Hypothalamus (tissue), 51 donors: ENCODE results near the gene CDK5.
A peak's percentile ranks its signal among the peaks of the same experiment; 100 is the strongest.

ENCODE experiments used
- DNase-seq, 51 donors: peaks; one replicate each; lab custom pipeline; 2025; lab: John Stamatoyannopoulos, UW

Gene CDK5

DNA sequence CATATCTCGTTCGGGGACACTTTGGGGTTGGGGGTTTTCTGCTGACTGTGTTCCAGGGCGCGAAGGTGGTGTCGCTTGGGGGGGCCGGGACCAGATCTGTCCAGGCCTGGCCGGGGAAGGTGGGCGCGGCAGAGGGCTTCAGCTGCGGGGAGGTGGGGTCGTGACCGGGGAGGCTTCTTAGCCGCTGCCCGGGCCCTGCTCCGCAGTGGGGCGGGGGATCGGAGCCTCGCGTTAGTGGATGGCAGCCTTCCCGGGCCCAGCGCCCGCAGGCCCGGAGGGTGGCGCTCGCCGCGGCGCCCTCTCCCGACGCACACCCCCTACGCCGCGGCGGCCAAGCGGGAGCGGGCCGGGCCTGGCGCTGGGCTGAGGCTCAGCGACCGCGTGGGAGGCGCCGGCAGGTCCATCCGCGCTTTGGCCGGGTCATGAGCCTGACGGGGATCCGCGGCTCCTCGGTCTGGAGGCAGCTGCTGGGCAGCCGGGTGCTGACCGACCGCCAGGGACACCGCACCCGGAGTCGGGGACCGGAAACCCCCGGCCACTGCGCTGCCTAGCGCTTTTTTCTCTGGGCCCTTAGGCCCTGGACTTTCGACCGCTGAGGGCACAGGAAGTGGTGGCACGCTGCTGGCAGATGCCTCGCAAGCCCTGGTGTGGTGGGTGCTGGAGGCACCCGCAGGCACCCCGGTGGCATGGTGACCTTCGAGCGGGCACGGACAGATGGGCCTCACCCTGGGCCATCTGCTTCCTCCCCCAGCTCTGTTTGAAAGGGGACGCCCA lies 29.7 kb upstream of the CDK5 start:
- DNase-seq = peak in 44 of 51 donors; percentile 17 to 76 (median 50)

DNA sequence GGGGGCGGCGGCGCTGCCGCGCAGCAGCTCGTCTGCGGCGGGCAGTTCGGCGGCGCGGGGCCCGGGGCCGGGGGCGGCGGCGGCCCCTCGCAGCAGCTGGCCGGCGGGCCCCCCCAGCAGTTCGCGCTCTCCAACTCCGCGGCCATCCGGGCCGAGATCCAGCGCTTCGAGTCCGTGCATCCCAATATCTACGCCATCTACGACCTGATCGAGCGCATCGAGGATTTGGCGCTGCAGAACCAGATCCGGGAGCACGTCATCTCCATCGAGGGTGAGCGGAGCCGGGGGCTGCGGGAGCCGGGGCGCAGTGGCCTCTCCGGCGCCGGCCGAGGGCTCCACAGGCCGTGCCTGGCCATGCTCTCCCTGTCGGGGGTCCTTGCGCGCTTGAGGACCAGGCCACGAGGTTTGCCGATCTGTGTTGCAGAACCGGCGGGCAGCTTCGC lies 29.1 kb upstream of the CDK5 start:
- peak in 4 of 51 donors; percentile 30 to 64 (median 44) for DNase-seq

DNA sequence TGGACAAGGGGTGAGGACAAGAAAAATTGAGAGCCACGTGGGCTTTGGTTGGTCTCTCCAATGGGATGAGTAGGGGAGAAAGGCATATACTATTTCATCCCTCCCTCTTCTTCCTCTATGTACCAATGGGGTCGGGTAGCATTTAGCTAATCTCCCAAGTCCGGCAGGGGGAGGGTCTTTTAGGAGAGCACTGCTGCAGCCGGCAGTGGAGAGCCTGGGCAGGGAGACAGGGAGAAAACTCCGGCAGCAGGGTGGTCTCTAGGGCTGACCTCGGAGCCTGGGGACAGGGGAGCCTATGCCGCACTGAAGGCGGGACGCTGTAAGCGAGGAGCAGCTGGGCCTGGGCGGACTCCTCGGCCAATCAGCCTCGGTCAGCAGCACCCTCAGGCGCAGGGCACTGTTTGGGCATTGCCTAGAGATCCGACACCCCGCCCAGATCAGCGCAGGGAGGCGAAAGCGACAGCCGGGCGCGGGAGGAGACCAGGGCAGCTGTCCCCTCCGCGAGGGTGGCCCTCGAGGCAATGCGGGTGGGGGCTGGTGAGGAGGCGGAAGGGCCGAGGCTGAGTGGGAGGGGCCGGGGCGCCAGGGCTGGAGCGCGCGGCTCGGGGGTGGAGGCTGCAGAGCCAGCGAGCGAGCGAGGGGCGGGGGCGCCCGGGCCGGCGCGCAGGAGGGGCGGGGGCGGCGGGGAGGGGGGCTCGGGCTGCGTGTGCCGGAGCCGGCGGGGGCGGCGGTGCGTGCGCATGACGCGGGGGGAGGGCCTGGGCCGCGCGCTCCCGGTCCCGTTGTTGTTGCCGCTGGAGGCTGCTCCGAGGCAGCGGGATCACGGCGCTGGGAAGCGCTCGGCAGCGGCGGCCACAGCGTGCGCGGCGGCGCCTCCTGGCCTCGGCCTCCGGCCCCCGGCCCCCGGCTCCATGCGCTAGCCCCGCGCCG lies 28.3 kb upstream of the CDK5 start, which contains the start of gene AGAP3:
TSS of gene AGAP3 (plus strand) at position 785 of the 930 bp plus-strand sequence. CDS start 267 bp downstream, outside the sequence.
- peak; percentile 28 to 94 (median 84) for DNase-seq

DNA sequence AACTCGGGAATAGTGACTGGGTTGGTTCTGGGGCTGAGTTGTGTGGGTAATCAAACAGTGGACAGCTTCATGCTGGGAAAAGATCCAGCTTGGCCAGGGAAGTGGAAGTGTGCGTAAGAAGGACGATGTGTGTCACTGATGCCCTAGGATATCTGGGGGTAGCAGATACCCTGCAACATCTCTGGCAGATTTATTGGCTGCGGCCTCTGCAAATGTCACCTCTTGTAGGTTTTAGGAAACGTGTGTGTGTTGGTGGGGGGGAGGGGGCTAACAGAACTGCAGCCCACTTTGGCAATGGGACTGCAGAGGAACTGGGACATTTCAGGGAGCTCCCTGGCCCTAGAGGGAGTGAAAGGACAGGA lies 27.6 kb upstream of the CDK5 start:
- DNase-seq = no peak

DNA sequence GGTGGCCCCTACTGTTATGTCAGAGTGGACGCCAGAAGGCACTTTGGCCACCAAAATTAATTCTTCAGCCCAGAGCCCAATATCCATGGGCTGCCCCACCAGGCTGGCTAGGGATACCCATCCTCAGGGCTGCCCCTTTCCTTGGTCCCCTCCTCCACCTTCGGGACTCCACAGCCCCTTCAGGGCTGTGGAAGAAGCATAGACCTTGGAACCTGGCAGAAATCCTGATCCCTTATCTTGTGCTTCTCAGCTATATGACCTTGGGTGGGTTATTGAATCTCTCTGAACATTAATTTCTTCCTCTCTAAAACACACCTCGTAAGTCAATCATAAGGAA lies 26.1 kb upstream of the CDK5 start:
- no peak for DNase-seq

DNA sequence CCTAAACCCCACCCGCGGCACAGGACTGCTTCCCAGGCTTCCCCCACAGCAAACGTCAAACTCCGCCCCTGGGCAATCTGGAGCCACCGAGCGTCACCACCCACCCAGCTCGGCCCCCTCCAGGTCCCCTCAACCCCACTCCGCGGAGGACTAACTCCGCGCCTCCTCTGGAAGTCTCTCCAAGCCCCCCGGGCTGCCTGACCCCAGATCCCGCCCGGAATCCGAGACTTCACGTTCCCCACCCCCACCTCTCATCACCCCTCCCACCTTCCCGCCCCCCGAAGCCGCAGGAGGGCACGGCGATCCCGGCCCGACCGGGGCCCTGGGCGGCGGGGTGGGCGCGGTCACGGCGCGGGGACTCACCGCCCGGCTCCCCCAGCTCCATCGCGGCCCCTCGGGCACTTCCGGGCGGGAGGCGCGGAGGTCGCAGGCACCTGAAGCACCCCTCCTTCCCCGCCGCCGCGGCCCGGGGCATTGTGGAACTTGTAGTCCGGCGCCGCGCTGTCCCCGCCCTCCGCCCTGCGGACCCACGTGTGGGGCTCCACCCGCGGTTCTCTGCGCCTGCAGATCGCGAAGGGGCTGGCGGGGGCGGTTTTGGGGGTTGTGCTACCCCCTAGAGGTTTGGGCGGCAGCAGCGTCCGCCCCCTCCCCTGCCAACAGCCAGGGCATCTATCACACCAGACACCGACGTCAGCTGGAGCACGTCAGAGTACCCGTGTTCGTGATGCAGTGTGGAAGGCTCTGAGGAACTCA lies 25.6 kb upstream of the CDK5 start, which contains the start of gene TMUB1:
TSS of gene TMUB1 (minus strand) at position 423 of the 753 bp plus-strand sequence. CDS start 930 bp downstream, outside the sequence.
- DNase-seq = peak in 49 of 51 donors; percentile 25 to 89 (median 66)

DNA sequence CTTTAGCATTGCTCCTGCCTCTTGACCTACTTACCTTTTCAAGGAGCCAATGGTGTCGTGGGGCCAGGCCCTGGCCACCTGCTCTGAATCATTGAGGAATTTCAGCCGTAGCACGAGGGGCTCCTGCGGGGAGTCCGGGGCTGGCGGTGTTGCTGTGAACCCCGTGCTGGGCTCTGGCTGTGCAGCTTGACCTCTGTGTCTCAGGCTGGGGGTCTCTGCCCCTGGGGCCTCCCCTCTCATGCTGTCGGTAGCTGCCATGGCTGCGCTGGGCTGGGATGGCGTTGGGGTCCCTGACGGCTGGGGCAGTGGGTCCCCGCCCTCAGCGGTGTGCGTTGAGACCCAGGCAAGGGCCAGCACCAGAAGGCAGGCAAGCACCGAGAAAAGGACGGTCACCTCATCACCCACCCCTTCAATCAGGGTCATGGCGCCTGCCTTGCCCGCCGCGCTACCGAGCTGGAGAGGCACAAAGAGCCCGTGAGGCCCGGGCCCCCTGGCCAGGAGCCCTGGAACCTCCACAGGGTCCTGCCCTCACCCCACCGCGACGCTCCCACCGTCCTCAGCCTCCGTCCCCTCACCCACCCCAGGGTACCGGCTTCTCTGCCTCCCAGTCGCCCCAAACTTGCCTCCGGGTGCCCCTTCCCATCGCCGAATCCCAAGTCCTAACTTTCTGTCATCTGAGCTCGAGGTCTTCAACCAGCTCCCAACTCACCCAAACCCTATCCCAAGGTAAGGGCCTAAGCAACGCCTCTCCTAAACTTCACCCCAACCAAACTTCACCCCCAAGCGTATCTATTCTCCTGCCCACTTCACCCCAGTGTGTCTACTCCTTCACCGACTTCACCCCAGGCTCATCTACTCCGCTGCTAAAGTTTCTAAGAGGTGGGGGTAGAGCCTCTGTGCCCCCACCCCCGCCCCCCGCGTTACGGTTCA lies 24.7 kb upstream of the CDK5 start:
- no peak for DNase-seq

DNA sequence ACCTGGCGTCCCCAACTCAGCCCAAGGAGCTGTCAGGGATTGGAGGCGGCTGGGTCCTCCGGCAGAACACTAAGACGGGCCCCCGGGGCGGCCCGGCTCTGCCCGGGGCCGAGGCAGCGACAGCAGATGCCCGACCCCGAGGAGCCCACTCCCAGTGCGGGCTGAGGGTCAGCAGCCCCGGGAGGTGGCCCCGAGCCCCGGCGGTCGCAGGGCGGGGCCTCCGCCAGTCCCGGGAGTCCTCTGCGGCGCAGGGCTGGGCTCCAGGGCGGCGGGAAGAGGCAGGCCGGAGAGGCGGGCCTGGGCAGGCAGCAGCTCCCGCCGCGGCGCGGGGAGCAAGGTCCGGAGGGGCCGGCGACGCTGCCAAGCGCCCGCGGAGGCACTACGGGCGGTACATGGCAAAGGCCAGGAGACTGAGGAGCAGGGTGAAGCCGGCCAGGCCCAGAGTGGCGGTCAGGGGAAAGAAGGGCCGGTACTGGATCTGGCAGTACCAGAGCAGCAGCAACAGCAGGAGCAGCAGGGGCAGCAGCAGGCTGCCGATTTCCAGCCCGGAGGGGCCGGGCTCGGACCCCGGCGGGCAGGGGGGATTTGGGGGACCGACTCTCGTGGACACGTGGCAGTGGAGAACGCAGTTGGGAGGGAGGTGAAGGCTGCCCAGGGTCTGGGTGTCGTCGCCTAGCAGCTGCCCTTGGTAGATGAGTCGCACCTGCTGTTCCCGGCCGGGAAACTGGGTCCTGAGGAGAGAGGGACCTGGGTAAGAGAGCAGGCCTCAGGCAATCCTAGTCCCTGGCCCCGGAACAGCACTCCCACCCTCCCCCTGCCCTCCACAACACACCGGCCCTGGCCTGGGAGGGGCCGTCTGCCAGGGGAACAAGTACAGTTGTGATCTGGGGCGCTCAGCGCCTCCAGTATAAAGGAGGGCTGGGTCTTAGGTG lies 23.7 kb upstream of the CDK5 start:
- DNase-seq = peak in 1 of 51 donors; percentile 37

DNA sequence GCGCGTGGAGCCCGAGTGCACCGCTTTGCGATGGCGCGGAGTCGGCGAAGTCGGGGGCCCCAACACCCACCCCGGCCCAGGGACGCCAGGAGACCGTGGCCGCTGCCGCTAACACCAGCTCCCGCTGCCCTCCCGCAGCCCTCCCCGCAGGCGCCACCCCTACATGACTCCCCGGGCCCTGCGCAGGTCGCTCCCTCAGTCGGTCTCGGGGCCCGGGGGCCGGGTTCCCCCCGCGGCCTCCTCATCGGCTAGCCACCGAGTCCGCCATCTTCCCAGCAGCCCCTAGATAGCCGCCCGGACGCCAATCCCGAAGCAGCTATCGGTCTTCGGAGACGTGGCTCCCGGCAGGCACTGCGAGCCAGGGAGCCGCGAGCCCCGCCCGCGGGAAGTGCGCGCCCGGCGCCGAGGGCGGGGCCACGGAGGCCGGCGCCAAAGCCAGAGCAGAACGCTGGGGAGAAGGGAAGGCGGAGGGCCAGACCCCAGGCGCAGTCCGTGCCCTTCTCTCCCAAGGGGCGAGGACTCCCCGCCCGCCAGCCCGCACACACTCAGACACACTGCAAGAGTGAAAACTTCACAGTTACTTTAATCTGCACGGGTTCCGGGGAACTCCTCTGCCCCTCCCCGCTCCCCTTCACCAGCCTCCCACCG lies 22.9 kb upstream of the CDK5 start, which contains the start of gene FASTK:
TSS of gene FASTK (minus strand) at position 288 of the 648 bp plus-strand sequence. CDS start at position 245, 43 bp downstream.
- DNase-seq = peak; percentile 35 to 94 (median 86)

DNA sequence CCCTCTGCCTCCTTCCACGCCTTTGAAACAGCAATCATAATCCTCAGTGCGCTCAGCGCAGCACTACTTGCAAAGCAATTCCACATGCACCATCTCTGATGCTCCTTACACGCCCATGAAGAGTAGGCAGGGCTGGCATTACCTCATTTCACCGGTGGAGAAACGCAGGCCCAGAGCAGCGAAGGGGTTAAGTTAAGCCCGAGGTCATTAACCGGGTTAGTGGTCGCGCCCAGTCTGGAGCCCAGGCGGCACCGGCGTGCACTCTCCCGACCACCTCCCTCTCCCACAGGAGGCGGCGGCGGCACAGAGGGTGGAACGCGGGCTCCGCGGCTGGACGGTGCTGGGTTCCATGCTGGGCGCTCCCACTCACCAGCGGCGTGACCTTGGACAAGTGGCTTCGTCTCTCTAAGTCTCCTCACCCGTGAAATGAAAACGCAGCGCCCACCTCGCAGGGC lies 22.4 kb upstream of the CDK5 start:
- peak in 6 of 51 donors; percentile 23 to 64 (median 49) for DNase-seq

DNA sequence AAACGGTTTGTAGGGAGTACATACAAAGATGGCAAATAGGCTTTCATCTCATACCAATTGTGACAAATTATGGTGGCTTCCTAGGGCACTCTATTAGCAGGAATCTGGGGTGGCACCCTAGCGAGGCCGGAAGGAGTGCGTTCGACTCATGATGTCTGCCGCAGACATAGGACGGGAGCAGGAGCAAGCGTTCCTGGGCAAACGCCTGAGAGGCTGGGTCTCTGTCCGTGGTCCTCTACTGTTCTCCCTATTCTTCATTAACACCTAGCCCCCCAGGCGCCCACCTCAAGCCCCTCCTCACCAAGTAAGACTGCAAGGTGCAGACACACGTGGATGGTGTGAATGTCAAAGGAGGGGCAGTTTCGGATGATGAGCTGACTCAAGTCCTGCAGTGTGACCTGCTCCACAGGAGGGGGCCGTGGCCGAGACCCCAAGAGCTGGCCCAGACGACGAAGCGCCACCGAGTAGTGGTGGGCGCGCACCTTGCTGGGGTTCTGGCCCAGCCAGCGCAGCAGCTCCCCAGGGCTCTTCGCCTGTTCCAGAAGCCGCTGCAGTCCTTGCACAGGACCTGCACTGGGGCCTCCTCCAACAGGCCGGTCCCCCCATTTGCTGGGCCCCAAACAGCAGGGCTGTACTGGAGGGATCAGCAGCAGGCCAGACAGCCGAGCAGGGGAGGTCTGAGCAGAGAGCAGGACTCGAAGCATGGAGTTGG lies 21.7 kb upstream of the CDK5 start:
- no peak for DNase-seq

DNA sequence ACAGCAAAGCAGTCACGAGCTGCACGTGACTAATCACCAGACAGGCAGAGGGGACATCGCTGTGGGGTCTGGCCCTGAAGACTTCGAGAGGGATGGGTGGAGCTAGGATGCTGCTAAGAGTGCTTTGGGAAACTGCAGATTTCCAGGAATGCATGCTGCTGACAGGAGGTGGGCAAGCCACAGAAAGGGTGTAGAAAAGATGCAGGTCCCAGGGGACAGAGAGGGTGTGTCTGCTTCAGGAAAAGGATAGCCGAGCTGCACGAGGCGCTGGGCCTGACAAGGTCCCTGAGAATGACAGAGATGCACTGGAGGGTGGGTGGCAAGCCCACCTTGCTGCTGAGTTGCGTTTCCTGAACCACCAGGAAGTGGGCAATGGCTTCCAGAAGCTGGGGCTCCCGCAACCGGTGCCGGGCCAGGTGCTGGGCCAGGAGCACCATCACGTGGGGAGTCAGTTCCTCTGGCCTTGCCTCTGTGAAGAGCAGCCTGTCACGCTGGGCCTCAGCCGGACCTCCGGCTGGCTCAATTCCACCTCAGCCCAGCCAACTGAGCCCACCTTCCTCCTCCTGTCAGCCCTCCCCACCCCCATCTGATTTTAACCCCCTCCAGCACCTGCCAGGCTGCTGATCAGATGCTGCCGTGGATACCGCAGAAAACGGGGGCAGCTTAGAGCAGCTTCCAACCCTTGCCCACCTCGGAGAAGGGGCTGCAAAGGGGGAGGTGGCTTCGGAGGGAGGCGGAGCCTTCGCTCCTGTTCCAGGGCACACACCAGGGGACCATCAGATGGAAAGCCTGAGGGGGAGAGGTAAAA lies 20.7 kb upstream of the CDK5 start:
- no peak for DNase-seq

DNA sequence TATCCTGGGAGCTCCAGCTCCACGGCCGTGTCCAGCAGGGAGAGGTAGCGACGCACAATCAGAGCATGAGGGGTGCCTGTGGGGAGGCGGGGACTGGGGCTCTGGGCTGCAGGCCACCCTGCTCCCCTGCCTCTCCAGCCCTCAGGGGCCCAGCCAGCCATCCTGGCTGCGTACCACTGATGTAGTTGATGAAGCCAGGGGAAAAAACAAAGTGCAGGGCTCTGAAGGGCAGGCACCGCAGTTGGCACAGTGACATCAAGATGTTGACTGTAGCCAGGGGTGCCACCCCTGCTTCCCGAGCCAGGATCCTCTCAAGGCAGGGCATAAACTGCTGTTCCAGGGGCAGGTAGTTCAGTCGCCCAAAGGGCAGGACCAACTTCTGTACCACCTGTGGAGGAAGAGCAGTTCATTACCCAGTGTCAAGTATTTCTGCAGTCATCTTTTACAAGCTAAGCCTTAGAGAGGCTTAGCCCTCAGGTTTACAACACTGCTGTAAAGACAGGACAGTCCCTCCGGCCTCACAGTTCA lies 20.1 kb upstream of the CDK5 start:
- no peak for DNase-seq

DNA sequence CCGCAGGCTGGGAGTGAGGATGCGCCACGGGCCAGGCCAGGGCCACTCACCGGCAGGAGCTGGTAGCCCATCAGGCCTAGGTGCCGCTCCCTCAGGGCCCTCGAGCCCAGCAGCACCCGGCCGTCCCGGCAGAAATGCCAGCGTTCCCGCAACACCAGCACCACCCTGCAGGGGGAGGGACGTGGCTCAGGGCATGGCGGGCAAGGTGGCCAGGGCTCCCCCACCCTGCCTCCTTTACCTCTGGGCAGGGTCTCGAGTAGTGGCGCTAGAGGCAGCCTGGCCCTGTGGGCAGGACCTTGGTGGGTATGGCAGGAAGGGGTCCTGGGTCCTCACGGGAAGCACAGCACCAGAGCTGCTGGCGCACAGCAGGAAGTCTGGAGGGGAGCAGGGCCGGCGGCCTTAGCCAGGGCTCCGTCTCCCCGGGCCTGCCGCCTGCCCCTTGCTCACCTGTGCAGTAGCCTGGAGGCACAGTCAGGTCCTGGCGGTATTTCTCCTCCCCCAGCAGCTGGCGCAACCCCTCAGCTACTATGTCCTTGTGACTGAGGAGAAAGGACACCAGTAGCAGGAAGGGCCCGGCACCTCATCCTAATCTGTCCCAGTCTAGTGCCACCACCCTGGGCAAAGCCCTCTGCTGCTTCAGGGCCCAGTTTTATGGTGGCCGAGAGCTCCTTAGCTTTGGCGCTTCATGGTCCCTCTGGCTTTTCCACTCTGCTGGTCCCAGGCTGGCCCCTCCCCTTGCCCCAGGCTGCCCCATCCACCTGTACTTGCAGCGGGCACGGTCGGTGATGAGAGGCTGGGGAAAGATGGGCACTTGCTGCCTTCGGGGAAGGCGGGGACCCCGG lies 19.4 kb upstream of the CDK5 start:
- DNase-seq = no peak

DNA sequence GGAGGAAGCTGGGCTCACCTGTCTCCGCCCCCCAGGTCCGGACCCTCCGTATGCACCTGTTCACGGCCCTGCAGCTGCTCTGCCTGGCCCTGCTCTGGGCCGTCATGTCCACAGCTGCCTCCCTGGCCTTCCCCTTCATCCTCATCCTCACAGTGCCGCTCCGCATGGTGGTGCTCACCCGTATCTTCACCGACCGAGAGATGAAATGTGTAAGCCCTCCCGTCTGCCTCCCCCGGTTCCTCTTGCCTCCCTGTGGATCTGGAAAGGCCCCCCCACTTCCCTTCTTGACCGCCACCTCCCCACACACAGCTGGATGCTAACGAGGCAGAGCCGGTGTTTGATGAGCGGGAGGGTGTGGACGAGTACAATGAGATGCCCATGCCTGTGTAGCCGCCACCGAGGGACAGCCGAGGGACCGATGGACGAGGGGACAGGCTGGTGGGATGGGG lies 18.3 kb upstream of the CDK5 start:
- DNase-seq = no peak
